ENCODE results near the gene ANKRD2. TPM values are rescaled to one million over a fixed set of nuclear protein-coding genes. Genes with fewer than 3 reads are reported as not detected.

Gene ANKRD2
- total RNA-seq, 3 donors from 2014 or later (not counting 1 experiment from before 2014, with no cell fraction given): not detected

DNA sequence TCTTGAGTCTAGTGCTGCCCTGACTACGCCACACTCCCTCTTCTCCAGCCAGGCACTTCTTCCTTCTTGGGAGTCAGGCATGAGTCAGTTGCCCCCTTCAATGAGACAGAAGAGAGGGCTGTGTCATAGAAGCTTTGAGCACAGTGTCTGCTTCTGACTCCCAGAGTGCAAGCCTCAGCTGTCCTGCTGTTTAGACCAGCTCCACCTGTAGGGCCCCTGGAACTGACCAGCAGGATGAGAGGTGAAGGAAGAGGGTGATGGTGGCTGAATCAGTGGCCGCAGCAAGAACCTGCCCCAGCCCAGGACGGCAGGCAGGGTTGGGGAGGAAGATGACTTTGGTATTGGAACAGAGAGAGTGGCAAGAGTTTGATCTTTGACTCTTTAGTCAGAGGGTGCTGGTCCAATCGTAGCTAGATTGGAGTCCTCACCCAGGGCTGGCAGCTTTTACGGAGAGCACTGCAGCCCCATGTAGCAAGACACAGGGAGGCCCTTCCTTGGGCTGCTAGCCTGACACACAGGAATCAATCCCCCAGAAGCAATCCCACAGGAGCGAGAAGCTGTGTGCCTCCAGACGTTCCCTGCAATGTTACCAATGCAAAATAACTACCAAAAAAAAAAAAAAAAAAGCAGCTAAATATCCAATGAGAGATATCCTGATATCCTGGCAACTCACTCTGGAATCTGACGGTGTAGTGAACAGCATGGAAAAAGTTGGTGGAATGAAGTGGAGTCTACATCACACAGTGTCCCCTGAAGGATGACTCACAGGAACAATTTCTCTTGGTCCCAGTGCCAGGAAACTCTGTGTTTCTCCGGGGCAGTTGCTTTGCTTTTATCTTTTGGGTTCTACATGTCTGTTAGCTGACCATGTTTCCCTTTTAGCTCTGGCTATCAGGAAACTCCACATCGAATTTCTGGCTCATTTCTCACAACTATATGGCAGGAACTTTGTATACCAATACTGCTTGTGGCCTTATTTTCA lies 23.8 kb downstream of the ANKRD2 start:
- H3K36me3 ChIP-seq (ENCODE audit: control insufficient read depth, insufficient read depth, low read length): no peaks in the 10 kb centered on the region
- H3K9me3 Mint-ChIP-seq: no peaks in the 10 kb centered on the region
- 78% methylated on average over 10 of the region's 10 CpGs for WGBS (ENCODE audit: insufficient coverage)
- H3K4me3 ChIP-seq (ENCODE audit: low read length): no peak overlapping the region
- no peak overlapping the region for H3K27ac ChIP-seq (ENCODE audit: low read length)
- no peaks in the 10 kb centered on the region for H3K36me3 Mint-ChIP-seq
- peaks cover 6% of the 10 kb centered on the region for H3K4me1 ChIP-seq (ENCODE audit: control insufficient read depth, insufficient read depth, low read length)
- H3K27ac Mint-ChIP-seq: no peak overlapping the region
- DNase-seq: no peak
- TF ChIP-seq, protein P1, sequence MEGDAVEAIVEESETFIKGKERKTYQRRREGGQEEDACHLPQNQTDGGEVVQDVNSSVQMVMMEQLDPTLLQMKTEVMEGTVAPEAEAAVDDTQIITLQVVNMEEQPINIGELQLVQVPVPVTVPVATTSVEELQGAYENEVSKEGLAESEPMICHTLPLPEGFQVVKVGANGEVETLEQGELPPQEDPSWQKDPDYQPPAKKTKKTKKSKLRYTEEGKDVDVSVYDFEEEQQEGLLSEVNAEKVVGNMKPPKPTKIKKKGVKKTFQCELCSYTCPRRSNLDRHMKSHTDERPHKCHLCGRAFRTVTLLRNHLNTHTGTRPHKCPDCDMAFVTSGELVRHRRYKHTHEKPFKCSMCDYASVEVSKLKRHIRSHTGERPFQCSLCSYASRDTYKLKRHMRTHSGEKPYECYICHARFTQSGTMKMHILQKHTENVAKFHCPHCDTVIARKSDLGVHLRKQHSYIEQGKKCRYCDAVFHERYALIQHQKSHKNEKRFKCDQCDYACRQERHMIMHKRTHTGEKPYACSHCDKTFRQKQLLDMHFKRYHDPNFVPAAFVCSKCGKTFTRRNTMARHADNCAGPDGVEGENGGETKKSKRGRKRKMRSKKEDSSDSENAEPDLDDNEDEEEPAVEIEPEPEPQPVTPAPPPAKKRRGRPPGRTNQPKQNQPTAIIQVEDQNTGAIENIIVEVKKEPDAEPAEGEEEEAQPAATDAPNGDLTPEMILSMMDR (IDR thresholded peaks at IDR 0.05): no peak
- no peaks in the 10 kb centered on the region for H3K9me3 ChIP-seq (ENCODE audit: control insufficient read depth, insufficient read depth, low read length)
- ATAC-seq: no peak
- intact Hi-C loops (cut with micrococcal nuclease): no loop called here
- H3K27me3 Mint-ChIP-seq (ENCODE audit: low read depth in 2 of 2): peaks cover 0 to 5% of the 10 kb centered on the region in 2 donors
- peaks cover 3 to 4% of the 10 kb centered on the region in 2 donors for H3K4me1 Mint-ChIP-seq
- no peak overlapping the region for H3K4me3 Mint-ChIP-seq
- H3K27me3 ChIP-seq (ENCODE audit: control insufficient read depth, insufficient read depth, low read length): no peaks in the 10 kb centered on the region

DNA sequence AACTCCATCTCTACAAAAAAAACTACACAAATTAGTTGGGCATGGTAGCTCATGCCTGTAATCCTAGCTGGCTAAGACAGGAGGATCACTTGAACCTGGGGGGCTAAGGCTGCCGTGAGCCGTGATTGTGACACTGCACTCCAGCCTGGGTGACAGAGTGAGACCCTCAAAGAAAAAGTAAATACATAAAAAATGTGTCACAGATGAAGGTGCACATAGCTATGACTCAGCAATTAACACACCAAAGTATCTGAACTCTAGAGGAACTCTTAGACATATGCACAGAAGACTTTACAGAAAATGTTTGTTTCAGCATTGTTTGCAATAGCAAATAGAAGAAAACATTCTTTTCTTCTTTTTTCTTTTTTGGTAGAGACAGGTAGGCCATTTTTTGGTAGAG lies 25.2 kb downstream of the ANKRD2 start:
- Mint-ChIP-seq H3K4me3 (no peak overlapping the region), H3K4me1 (no peaks in the 10 kb centered on the region), H3K36me3 (no peaks in the 10 kb centered on the region), H3K9me3 (no peaks in the 10 kb centered on the region), H3K27ac (no peak overlapping the region), H3K27me3 (ENCODE audit: low read depth in 2 of 2) (peaks cover 0 to 2% of the 10 kb centered on the region in 2 donors)
- 53% methylated on average over 2 of the region's 2 CpGs for WGBS (ENCODE audit: insufficient coverage)
- DNase-seq (no peak), ATAC-seq (no peak)
- Histone ChIP-seq H3K4me3 (ENCODE audit: low read length) (no peak overlapping the region), H3K27me3 (ENCODE audit: control insufficient read depth, insufficient read depth, low read length) (no peaks in the 10 kb centered on the region), H3K9me3 (ENCODE audit: control insufficient read depth, insufficient read depth, low read length) (no peaks in the 10 kb centered on the region), H3K36me3 (ENCODE audit: control insufficient read depth, insufficient read depth, low read length) (no peaks in the 10 kb centered on the region), H3K4me1 (ENCODE audit: control insufficient read depth, insufficient read depth, low read length) (no peaks in the 10 kb centered on the region), H3K27ac (ENCODE audit: low read length) (no peak overlapping the region)
- intact Hi-C loops (cut with micrococcal nuclease): no loop called here
- TF ChIP-seq, protein P1 (IDR thresholded peaks at IDR 0.05): no peak

DNA sequence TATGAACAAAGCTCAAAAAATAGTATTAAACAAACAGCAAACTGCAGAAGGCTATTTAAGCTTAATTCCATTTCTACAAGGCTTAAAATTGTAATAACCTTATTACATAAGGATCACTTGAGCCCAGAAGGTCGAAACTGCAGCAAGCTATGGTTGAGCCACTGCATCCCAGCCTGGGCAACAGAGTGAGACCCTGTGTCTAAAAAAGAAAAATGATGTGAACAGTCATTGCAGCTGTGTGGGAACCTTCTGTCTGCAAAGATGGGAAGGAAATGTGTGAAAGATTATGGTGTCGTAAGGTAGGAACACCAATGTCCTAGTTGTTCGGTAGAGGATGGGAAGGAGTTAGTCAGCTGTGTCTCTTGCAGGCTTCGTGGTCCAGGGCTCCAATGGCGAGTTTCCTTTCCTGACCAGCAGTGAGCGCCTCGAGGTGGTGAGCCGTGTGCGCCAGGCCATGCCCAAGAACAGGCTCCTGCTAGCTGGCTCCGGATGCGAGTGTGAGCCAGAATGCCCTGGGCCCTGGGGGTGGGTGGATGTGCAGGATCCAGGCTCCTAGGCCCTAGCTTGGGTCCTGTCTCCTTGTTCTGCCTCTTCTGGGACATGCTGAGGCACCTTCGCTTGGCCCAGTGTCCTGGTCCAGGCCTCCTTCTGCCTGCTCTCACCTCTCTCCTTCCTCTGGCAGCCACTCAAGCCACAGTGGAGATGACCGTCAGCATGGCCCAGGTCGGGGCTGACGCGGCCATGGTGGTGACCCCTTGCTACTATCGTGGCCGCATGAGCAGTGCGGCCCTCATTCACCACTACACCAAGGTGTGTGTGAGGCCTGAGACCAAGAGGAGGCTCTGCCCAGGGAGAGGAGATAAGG lies 26.1 kb downstream of the ANKRD2 start:
- Histone ChIP-seq H3K4me3 (ENCODE audit: low read length) (no peak overlapping the region), H3K4me1 (ENCODE audit: control insufficient read depth, insufficient read depth, low read length) (no peaks in the 10 kb centered on the region), H3K9me3 (ENCODE audit: control insufficient read depth, insufficient read depth, low read length) (no peaks in the 10 kb centered on the region), H3K27ac (ENCODE audit: low read length) (no peak overlapping the region), H3K27me3 (ENCODE audit: control insufficient read depth, insufficient read depth, low read length) (no peaks in the 10 kb centered on the region), H3K36me3 (ENCODE audit: control insufficient read depth, insufficient read depth, low read length) (no peaks in the 10 kb centered on the region)
- H3K4me1 Mint-ChIP-seq: no peaks in the 10 kb centered on the region
- H3K36me3 Mint-ChIP-seq: no peaks in the 10 kb centered on the region
- TF ChIP-seq, protein P1 (IDR thresholded peaks at IDR 0.05): no peak
- H3K27ac Mint-ChIP-seq: no peak overlapping the region
- no peaks in the 10 kb centered on the region for H3K9me3 Mint-ChIP-seq
- ATAC-seq (peak in 1 of 3 donors; percentile 28), DNase-seq (no peak)
- H3K27me3 Mint-ChIP-seq (ENCODE audit: low read depth in 2 of 2): peaks cover 0 to 2% of the 10 kb centered on the region in 2 donors
- intact Hi-C loops (cut with micrococcal nuclease): no loop called here
- 92% methylated on average over 18 of the region's 19 CpGs for WGBS (ENCODE audit: insufficient coverage)
- H3K4me3 Mint-ChIP-seq: no peak overlapping the region

All from natural killer cell (primary cell).